Left renal pelvis (tissue), 4 donors: ENCODE results near the gene COMMD3. TPM values are rescaled to one million over a fixed set of nuclear protein-coding genes. Genes with fewer than 3 reads are reported as not detected.
A peak's percentile ranks its signal among the peaks of the same experiment; 100 is the strongest.
"Not testable (repeated sequence)": the region's sequence is repeated elsewhere in the genome, so short reads cannot be mapped to it uniquely, and the experiment has no call there.

Experiments used
- DNase-seq, 4 donors: peaks; one replicate each; pipeline ENCODE4 v3.0.0-alpha.2; 2013; ENCODE audit warnings: low read depth in 4 of 4, low spot score in 3 of 4
- polyA plus RNA-seq, 4 donors: library from polyadenylated mRNA; unstranded; fragments of 120-200 nt; gene quantifications; one replicate each; pipeline ENCODE4 v1.2.1, GENCODE V29; 2013; ENCODE audit not compliant: insufficient read length in 4 of 4

COMMD3 gene
- 100 to 1,000 TPM in 1 of 4 donors, 10 to 100 TPM in 3; 60.1 to 106 (median 83.9) TPM for polyA plus RNA-seq

DNA sequence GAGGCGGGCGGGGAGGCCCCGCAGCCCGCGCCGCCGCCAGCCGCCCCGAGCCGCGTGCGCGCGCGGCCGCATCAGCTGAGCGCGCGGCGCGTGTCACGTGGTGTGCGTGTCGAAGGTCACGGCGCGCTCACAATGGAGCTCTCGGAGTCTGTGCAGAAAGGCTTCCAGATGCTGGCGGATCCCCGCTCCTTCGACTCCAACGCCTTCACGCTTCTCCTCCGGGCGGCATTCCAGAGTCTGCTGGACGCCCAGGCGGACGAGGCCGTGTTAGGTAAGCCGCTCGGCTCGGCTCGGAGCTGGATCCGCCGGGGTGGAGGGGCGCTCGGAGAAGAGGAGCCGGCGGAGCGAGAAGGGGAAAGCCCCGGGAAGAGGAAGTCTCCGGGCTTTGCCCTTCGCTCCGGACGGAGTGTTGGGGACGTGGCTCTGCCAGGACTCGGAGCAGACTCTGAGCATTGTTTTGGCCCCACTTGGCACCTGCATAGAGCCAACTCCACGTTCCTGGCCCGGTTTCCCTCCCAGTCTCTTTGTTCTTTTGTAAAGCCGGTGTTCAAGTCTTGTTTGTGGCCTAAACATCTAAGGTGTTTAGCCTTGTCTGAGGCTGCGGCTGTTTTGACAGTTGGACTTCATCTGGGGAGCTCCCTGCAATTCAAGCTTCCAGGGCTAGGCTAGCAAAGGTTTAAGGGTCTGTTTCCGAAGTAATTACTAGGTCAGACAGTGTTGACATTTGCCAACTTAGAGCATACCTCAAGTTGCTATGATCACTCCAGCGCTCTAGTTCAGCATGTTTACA, at the start of gene COMMD3:
TSS of gene COMMD3 (plus strand) at position 103 of the 790 bp plus-strand sequence. CDS start at position 133, 30 bp downstream.
- peak in 2 of 4 donors; percentile 84 to 89 for DNase-seq

GRCh38 chr10:22268503-22268902, 47.7 kb upstream of the COMMD3 start:
- no peak for DNase-seq

GRCh38 chr10:22271786-22272185, 44.4 kb upstream of the COMMD3 start:
- no peak for DNase-seq

DNA sequence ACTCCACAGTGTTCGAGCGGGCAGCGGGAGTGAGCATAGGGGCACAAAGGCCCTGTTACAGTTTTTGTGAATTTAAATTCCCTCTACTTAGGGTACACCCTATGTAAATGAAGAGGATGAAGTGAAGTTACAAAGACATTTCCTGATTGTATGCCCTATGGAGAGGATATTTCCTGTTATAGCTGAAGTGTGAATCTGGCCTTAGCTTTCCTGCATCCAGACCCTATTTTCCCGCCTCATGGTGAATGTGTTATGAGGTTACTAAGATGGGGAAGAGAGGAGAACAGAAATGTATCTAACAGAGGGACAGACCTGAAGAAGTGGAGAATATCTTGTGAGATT, 37.8 kb upstream of the COMMD3 start:
- DNase-seq = no peak

DNA sequence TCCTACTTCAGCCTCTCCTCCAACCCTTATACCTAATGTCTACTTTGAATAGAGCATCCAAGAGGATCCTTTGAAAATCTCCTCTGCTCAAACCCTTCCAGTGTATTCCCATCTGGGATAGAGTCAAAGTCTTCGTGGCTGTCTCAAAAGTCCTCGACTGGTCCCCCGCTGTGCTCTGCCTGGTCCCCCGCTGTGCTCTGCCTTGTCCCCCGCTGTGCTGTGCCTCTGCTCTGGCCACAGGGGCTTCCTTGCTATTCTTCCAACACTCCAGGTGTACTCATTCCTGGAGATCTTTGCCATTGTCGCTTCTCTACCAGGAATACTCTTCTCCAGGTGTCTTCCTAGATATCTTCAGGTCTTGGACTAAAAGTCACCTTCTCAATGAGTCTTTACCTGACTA, 36.1 kb upstream of the COMMD3 start:
- DNase-seq = no peak

GRCh38 chr10:22285130-22285529, 31.1 kb upstream of the COMMD3 start:
- no peak for DNase-seq

- DNase-seq = no peak
These were observed 22.3 kb upstream of the COMMD3 start for GRCh38 chr10:22293747-22294404.

GRCh38 chr10:22294694-22295093, 21.5 kb upstream of the COMMD3 start:
- no peak for DNase-seq

DNA sequence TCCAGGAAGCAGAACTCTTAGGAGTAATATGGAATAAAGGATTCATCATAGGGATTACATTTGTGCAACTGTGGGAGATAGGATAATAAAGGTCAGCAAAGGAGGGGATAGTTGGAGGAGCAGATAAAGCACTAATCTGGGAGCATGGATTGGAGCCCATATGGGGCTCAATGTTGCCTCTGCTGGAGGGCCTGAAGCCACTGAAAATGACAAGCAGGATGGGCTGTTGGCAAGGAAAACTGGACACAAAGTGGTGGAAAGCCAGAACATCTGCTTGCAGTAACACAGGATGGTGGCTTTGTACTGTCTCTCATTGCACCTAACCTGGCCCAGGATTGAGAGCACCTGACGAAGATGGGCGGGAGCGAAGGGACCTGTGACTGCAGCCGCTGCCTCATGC, 15.0 kb upstream of the COMMD3 start:
- DNase-seq = no peak

GRCh38 chr10:22303461-22303860, 12.7 kb upstream of the COMMD3 start:
- no peak for DNase-seq

DNA sequence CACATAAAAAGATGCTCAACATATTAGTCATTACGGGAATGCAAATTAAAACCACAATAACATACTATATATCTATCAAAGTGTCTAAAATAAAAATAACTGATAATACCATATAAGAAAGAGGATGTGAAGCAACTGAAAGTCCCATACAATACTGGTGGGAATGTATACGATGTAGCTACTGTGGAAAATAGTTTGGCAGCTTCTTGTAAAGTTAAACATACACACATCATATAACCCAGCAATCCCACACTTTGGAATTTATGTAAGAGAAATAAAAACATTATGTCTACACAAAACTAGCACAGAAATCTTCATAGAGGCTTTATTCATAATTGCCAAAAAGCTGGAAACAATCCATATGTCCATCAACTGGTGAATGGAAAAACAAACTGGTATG, 10.5 kb upstream of the COMMD3 start:
- DNase-seq = no peak

GRCh38 chr10:22308390-22308789, 7.8 kb upstream of the COMMD3 start:
- DNase-seq = no peak

- DNase-seq = no peak
These were observed 6.8 kb upstream of the COMMD3 start for GRCh38 chr10:22309180-22310000.

- DNase-seq = not testable (repeated sequence)
These were observed 6.2 kb upstream of the COMMD3 start for GRCh38 chr10:22310012-22310411.

GRCh38 chr10:22310928-22311327, 5.3 kb upstream of the COMMD3 start:
- DNase-seq = no peak

DNA sequence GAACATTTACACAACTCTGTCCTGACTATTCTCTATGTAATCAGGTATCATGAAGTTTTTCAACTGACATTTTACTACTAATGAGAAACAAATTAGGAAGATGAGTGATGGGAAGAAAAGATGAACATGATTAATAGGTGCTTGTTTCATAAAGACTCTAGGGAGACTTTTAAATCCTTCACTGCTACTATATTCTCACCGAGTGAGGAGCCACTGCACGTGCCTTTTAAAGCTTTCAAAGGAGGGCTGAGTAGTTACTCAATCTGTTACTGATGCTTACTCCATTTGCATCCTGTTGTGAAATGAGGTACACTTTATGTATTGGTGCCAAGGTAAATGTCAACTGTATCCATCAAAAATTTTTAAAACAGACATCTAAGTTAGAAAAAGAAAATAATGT, 1.3 kb upstream of the COMMD3 start:
- DNase-seq = no peak

GRCh38 chr10:22315455-22316285, 518 bp upstream of the COMMD3 start:
- no peak for DNase-seq

- DNase-seq = no peak
These were observed 835 bp downstream of the COMMD3 start for GRCh38 chr10:22317076-22317370.

DNA sequence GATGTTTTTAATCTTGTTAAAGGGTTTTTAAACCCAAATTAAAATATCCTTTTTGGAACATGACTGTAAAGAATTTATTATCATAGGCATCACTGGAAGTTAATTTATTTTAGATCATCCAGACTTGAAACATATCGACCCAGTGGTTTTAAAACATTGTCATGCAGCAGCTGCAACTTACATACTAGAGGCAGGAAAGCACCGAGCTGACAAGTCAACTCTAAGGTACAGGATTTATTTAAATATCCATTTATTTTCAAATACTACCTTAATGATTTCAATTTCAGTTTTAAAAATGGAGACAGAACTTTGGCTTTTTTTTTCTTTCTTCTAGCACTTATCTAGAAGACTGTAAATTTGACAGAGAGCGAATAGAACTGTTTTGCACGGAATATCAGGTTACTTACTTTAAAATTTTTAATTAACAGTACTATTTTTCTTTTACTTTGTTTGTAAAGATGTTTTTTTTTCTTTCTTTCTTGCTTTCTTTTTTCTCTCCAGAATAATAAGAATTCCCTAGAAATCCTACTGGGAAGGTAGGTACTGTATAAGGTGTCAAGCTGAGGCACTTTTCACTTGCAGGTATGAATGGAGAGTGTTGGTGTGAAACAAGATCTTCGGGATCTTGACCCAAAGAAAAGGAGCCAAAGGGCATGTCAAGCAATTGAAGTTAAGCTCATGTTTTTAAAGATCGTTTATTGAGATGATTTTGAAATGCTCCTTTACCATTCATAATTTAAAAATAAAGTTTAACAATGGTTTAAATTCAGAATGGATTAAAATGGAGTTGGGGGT, 1.8 kb downstream of the COMMD3 start:
- no peak for DNase-seq

GRCh38 chr10:22318772-22319171, 2.6 kb downstream of the COMMD3 start:
- DNase-seq = no peak
